Measurements from ENCODE around the gene KCNC4. TPM values are rescaled to one million over a fixed set of nuclear protein-coding genes. Genes with fewer than 3 reads are reported as not detected.

Gene KCNC4
- total and polyA plus RNA-seq, 3 donors from 2014 or later: 9.5 to 24.8 (median 21.7) TPM

DNA sequence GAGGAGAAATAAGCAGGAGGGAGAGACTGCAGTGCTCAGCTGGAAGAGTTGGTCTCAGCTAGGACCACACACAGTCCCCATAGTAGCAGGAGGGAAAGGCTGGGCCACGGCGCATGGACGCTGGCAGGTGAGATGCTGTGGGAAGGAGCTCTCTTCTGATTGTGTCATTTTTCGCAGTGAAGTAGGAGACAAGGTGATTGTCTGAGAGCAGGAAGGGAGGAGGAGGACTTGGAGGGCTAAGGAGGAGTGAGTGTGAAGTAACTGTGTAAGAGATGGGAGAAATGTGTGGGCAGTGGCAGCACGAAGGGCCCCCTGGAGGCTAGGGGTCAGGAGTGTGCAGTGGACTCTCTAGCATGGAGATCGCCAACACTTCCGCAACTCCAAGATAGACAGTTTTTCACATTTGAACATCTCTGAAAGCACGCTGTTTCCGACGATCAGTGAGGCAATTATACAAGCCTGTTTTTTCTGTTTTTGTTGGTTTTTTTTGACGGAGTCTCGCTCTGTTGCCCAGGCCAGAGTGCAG lies 26.4 kb upstream of the KCNC4 start:
- intact Hi-C loops (cut with DNase I; ENCODE audit: low total_unique reads): no loop called here
- no peak for DNase-seq
- no peaks in the 10 kb centered on the region for H3K27me3 ChIP-seq
- peaks cover 4% of the 10 kb centered on the region for H3K4me1 ChIP-seq
- no peak overlapping the region for H3K27ac ChIP-seq
- no peaks in the 10 kb centered on the region for H3K36me3 ChIP-seq (ENCODE audit: low read depth, missing control alignments)
- TF ChIP-seq POLR2A (IDR thresholded peaks at IDR 0.05): no peak
- TF ChIP-seq, protein P1, sequence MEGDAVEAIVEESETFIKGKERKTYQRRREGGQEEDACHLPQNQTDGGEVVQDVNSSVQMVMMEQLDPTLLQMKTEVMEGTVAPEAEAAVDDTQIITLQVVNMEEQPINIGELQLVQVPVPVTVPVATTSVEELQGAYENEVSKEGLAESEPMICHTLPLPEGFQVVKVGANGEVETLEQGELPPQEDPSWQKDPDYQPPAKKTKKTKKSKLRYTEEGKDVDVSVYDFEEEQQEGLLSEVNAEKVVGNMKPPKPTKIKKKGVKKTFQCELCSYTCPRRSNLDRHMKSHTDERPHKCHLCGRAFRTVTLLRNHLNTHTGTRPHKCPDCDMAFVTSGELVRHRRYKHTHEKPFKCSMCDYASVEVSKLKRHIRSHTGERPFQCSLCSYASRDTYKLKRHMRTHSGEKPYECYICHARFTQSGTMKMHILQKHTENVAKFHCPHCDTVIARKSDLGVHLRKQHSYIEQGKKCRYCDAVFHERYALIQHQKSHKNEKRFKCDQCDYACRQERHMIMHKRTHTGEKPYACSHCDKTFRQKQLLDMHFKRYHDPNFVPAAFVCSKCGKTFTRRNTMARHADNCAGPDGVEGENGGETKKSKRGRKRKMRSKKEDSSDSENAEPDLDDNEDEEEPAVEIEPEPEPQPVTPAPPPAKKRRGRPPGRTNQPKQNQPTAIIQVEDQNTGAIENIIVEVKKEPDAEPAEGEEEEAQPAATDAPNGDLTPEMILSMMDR (IDR thresholded peaks at IDR 0.05): no peak
- no peak overlapping the region for H3K4me3 ChIP-seq
- no peaks in the 10 kb centered on the region for H3K9me3 ChIP-seq
- 72 to 78% methylated on average over 12 of the region's 12 CpGs for WGBS, 2 donors

DNA sequence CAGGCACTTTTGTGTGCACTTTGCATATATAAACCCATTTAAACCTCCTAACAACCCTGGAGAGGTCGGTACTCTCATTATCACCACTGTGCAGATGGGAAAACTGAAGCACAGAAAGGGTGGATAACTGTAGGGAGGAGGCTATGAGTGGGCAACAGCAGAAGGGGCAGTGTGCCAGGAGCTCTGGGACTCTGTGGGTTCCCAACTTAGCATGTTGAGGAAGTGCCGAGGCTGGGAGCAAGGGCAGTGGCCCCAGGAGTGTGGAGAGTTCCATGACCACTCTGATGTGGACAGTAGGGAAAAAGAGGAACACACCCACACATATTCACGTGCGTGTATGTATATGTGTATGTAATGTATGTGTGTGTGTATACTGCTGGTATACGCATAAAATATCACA lies 25.7 kb upstream of the KCNC4 start:
- no peak for TF ChIP-seq POLR2A (IDR thresholded peaks at IDR 0.05)
- TF ChIP-seq, protein P1 (IDR thresholded peaks at IDR 0.05): no peak
- no peak for DNase-seq
- 62 to 71% methylated on average over 5 of the region's 5 CpGs for WGBS, 2 donors
- Histone ChIP-seq H3K9me3 (no peaks in the 10 kb centered on the region), H3K27me3 (no peaks in the 10 kb centered on the region), H3K4me1 (peaks cover 4% of the 10 kb centered on the region), H3K27ac (no peak overlapping the region), H3K36me3 (ENCODE audit: low read depth, missing control alignments) (no peaks in the 10 kb centered on the region), H3K4me3 (no peak overlapping the region)
- intact Hi-C loops (cut with DNase I; ENCODE audit: low total_unique reads): no loop called here

DNA sequence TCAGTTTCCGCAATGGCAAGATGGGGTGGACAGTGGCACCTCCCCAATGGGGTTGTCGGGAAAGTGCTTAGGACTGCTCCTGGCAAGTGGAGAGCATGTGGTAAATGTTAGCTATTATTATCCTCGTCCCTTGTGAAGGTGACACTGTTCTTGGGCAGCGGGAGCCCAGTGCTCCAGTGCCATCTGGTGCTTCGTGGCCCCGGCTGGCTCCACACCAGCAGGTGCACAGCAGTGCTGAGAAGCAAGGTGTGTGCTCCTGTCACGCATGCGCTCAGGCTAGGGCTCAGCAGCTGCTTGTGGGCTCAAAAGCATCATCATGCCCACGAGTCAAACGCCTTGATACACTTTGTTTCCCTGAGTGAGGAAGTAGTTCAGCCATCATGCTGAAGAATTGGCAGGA lies 24.9 kb upstream of the KCNC4 start:
- Histone ChIP-seq H3K36me3 (ENCODE audit: low read depth, missing control alignments) (no peaks in the 10 kb centered on the region), H3K27ac (no peak overlapping the region), H3K4me3 (no peak overlapping the region), H3K9me3 (no peaks in the 10 kb centered on the region), H3K4me1 (peaks cover 4% of the 10 kb centered on the region), H3K27me3 (no peaks in the 10 kb centered on the region)
- intact Hi-C loops (cut with DNase I; ENCODE audit: low total_unique reads): no loop called here
- DNase-seq: no peak
- TF ChIP-seq POLR2A (IDR thresholded peaks at IDR 0.05): no peak
- TF ChIP-seq, protein P1 (IDR thresholded peaks at IDR 0.05): no peak
- WGBS, 2 donors: 85% methylated on average over 8 to 10 of the region's 10 CpGs

DNA sequence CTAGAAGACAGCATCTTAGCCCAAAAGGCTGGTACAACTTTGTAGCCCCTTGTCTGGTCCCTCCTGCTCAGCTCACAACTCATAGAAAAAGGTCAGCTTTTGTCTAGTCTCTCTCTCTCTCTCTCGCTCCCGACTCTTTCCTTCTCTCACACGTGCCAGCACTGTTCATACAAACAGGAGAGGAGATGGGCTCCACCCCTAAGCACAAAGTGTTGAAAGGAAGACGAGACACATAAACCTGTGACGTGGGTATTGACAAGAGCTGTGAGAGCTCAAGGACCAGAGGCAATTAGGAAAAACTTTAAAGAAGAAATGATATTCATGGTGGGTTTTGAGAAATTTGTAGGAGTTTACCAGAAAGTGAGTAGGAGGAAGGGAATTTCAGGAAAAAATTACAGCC lies 23.6 kb upstream of the KCNC4 start:
- H3K36me3 ChIP-seq (ENCODE audit: low read depth, missing control alignments): no peaks in the 10 kb centered on the region
- intact Hi-C loops (cut with DNase I; ENCODE audit: low total_unique reads): no loop called here
- TF ChIP-seq POLR2A (IDR thresholded peaks at IDR 0.05): no peak
- TF ChIP-seq, protein P1 (IDR thresholded peaks at IDR 0.05): no peak
- no peaks in the 10 kb centered on the region for H3K9me3 ChIP-seq
- peaks cover 4% of the 10 kb centered on the region for H3K4me1 ChIP-seq
- H3K27me3 ChIP-seq: no peaks in the 10 kb centered on the region
- no peak for DNase-seq
- 59 to 66% methylated on average over 5 of the region's 5 CpGs for WGBS, 2 donors
- no peak overlapping the region for H3K27ac ChIP-seq
- H3K4me3 ChIP-seq: no peak overlapping the region

DNA sequence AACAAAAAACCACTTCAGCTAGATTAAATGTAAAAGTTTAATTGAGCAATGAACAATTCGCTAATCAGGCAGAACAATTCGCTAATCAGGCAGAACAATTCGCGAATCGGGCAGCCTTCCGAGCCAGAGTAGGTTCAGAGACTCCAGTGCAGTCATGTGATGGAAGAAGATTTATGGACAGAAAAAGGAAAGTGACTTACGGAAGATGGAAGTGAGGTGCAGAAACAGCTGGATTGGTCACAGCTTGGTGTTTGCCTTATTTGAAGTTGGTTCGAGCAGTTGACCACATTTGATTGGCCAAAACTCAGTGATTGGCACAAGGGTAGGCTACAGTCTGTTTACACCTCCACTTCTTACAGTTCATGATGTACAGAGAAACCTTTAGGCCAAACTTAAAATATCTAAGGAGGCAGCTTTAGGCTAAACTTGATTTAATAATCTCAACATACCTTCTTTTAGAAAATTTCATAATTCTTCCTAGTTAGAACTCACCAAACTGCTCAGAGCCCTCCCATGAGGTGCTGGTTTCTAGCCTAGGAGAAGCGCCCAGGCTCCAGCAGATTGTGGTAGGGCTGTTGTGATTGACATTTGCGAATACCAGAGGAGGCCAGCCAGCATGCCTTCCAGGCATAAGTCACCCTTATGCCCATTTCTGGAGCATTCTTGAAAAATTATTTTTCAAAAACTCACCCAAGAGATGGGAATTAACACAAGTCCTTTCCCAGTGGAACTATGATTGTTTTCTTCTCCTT lies 22.8 kb upstream of the KCNC4 start:
- Histone ChIP-seq H3K9me3 (no peaks in the 10 kb centered on the region), H3K36me3 (ENCODE audit: low read depth, missing control alignments) (no peaks in the 10 kb centered on the region), H3K27me3 (no peaks in the 10 kb centered on the region), H3K27ac (no peak overlapping the region), H3K4me1 (peaks cover 4% of the 10 kb centered on the region), H3K4me3 (no peak overlapping the region)
- intact Hi-C loops (cut with DNase I; ENCODE audit: low total_unique reads): no loop called here
- DNase-seq: no peak
- 87 to 90% methylated on average over 10 of the region's 10 CpGs for WGBS, 2 donors
- TF ChIP-seq, protein P1 (IDR thresholded peaks at IDR 0.05): no peak
- TF ChIP-seq POLR2A (IDR thresholded peaks at IDR 0.05): no peak

Data from testis (tissue), 3 donors.